Activated B cell treated with CpG ODN at 0.5 μM for 24 hours (primary cell): ENCODE data around the gene NAPG. TPM values are rescaled to one million over a fixed set of nuclear protein-coding genes. Genes with fewer than 3 reads are reported as not detected.

Source experiments
- ATAC-seq: fragments of 200-7000 bp; cut with Tn5 transposase; one replicate; pipeline ENCODE4 v1.10.0; 2021; ENCODE audit warnings: low read depth, mild to moderate bottlenecking, moderate library complexity
- CTCF ChIA-PET: fragments of 350-600 bp; sonication (Branson Sonifier 250); formaldehyde crosslinking; loops from one replicate; lab custom pipeline; 2021; ENCODE audit warnings: antibody characterized with exemption; lab: Charles Lee
- POLR2A ChIA-PET: fragments of 350-600 bp; sonication (Branson Sonifier 250); formaldehyde crosslinking; loops from one replicate; lab custom pipeline; 2021; ENCODE audit warnings: antibody characterized with exemption; lab: Charles Lee
- DNase-seq: peaks from one replicate; pipeline ENCODE4 v3.0.0; 2022
- H3K27ac Mint-ChIP-seq: one replicate; pipeline ENCODE4 v1.8.0; 2020; ENCODE audit warnings: mixed read lengths
- H3K27me3 Mint-ChIP-seq: one replicate; pipeline ENCODE4 v1.8.0; 2021; ENCODE audit warnings: mixed read lengths
- H3K36me3 Mint-ChIP-seq: one replicate; pipeline ENCODE4 v1.8.0; 2021; ENCODE audit warnings: low read depth, mixed read lengths
- H3K4me1 Mint-ChIP-seq: one replicate; pipeline ENCODE4 v1.8.0; 2021; ENCODE audit warnings: mixed read lengths
- H3K4me3 Mint-ChIP-seq: one replicate; pipeline ENCODE4 v1.8.0; 2020; ENCODE audit warnings: mild to moderate bottlenecking, mixed read lengths
- H3K9me3 Mint-ChIP-seq: one replicate; pipeline ENCODE4 v1.8.0; 2020; ENCODE audit warnings: mixed read lengths
- intact Hi-C: fragments of 100-400 bp; cut with micrococcal nuclease; formaldehyde crosslinking; loops from one replicate; pipeline ENCODE4 v1.15.1; 2024
- total RNA-seq: library from RNA; stranded (reverse); gene quantifications from 2 replicates; pipeline ENCODE4 v1.2.3, GENCODE V29; 2022
- TF ChIP-seq, protein P1 (sequence below): fragments of 200-600 bp; IDR thresholded peaks from one replicate; pipeline ENCODE4 v1.8.0; 2022; ENCODE audit warnings: antibody characterized with exemption, mild to moderate bottlenecking

Gene NAPG
- total RNA-seq, 1 donor from 2014 or later, result 33.3 TPM

DNA sequence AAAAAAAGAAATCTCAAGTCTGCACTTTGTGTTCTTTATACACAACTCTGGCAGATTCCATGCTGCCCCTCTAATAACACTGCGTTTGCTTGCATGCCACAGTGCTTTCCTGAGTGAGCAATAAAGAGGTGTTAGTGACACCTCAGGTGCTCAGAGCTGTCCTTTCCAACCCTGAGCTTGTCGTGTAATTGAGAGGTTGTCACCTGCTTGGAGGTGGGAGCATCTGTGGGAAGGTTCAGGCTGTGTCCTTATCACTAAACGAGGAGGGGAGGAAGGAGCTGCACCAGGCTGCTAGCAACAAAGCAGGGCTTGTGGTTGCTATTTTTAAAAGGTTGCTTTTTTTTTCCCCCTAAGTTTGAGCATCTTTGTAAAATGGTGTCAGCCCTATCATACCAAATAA, 39.5 kb upstream of the NAPG start:
- intact Hi-C loops, result loop anchor here (10.0 kb wide), 1 partner anchor 82 kb away; no protein-coding TSS in a partner anchor
- H3K4me3 Mint-ChIP-seq, result no peak overlapping the region
- DNase-seq, result no peak
- peaks cover 54% of the 10 kb centered on the region for H3K4me1 Mint-ChIP-seq
- no peak for ATAC-seq
- no peak overlapping the region for H3K27ac Mint-ChIP-seq
- ChIA-PET CTCF (no interaction called here), POLR2A (no interaction called here)
- TF ChIP-seq, protein P1, sequence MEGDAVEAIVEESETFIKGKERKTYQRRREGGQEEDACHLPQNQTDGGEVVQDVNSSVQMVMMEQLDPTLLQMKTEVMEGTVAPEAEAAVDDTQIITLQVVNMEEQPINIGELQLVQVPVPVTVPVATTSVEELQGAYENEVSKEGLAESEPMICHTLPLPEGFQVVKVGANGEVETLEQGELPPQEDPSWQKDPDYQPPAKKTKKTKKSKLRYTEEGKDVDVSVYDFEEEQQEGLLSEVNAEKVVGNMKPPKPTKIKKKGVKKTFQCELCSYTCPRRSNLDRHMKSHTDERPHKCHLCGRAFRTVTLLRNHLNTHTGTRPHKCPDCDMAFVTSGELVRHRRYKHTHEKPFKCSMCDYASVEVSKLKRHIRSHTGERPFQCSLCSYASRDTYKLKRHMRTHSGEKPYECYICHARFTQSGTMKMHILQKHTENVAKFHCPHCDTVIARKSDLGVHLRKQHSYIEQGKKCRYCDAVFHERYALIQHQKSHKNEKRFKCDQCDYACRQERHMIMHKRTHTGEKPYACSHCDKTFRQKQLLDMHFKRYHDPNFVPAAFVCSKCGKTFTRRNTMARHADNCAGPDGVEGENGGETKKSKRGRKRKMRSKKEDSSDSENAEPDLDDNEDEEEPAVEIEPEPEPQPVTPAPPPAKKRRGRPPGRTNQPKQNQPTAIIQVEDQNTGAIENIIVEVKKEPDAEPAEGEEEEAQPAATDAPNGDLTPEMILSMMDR, result no peak
- no peaks in the 10 kb centered on the region for H3K27me3 Mint-ChIP-seq
- no peaks in the 10 kb centered on the region for H3K36me3 Mint-ChIP-seq
- H3K9me3 Mint-ChIP-seq, result no peaks in the 10 kb centered on the region

DNA sequence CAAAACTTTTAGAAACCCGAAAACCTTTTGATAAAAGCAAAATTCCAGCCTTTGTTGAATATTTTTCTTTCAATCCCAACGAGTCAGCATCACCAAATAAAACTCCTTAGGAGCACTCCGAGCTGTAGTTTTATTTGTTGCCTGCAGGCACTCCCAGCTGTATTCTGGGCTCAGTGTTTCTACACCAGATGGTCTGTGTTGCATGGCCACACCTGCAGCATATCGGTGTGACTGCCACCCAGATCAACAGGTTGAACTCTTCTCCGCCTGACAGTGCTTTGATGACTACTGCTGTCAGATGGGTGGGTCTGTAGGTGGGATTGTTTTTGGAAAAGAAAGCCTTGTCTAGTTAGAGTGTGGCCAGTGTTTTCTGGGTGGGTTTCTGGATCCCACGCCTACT, 38.7 kb upstream of the NAPG start:
- no peak for DNase-seq
- H3K4me3 Mint-ChIP-seq, result no peak overlapping the region
- peak overlapping the region; percentile 18 for H3K27ac Mint-ChIP-seq

DNA sequence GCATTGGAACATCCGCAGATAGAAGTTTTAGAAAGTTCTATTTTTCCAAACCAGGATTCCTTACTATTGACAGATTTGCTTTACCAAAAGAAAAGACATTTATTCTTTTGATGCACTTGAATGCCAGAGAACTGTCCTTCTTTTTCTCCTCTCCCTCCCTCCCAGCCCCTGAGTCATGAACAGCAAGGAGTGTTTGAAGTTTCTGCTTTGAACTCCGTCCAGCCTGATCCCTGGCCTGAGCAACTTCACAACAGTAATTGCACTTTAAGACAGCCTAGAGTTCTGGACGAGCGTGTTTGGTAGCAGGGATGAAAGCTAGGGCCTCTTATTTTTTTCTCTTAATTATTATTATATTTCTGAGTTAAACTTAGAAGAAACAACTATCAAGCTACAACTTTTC, 37.8 kb upstream of the NAPG start:
- Mint-ChIP-seq H3K36me3 (no peaks in the 10 kb centered on the region), H3K27ac (no peak overlapping the region), H3K9me3 (no peaks in the 10 kb centered on the region), H3K27me3 (no peaks in the 10 kb centered on the region), H3K4me1 (peaks cover 38% of the 10 kb centered on the region), H3K4me3 (no peak overlapping the region)
- ChIA-PET POLR2A (no interaction called here), CTCF (no interaction called here)
- ATAC-seq (no peak), DNase-seq (no peak)
- TF ChIP-seq, protein P1, result no peak
- intact Hi-C loops, result loop anchor here (10.0 kb wide), 1 partner anchor 83 kb away; no protein-coding TSS in a partner anchor

More for the DNA sequence above, 38.7 kb upstream of the NAPG start:
- no peak for ATAC-seq
- TF ChIP-seq, protein P1, result no peak
- no peaks in the 10 kb centered on the region for H3K36me3 Mint-ChIP-seq
- intact Hi-C loops, result loop anchor here (10.0 kb wide), 1 partner anchor 82 kb away; no protein-coding TSS in a partner anchor
- H3K9me3 Mint-ChIP-seq, result no peaks in the 10 kb centered on the region
- peaks cover 47% of the 10 kb centered on the region for H3K4me1 Mint-ChIP-seq
- no peaks in the 10 kb centered on the region for H3K27me3 Mint-ChIP-seq
- ChIA-PET POLR2A (no interaction called here), CTCF (no interaction called here)

DNA sequence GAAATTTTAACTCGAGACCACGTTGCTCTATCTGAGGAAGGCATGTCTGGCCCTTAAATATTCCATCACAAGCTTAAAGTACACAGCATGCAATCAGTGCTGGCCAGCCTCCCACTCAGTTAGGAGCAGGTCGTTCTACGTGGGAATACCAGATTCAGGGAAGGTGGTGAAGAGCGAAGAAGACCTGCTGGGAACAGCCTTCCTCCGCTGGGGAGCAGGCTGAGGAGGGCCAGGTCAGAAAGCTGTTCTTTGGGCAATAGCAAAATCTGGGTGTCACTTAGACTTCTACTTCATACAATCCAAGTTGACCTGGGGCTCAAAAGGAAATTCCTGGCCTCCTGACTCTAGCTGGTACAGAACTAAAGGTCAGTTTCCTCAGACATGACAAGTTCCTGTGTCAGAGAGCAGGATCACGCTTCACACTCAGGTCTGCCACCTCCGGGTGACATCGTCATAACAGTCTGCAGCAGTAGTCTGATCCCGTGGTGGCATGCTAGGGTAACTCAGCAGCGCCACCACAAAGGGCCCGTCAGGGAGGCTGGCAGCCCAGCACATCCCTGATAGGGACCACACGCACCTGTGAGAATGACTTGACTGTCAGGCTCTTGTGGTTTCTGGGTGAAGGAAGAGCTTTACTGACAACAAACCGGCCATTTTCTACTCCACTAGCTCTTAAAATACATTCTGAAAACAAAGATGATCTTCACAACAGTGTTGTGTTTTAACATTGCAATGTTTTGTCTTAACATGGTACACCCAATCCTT, 35.2 kb upstream of the NAPG start:
- TF ChIP-seq, protein P1, result no peak
- CTCF ChIA-PET, result interaction anchor here (0.9 to 2.2 kb wide), 7 partner anchors 11 to 519 kb away, joined by 3 to 11 read pairs (median 5); partner anchors contain the start of gene NAPG
- POLR2A ChIA-PET, result no interaction called here
- Mint-ChIP-seq H3K27me3 (no peaks in the 10 kb centered on the region), H3K9me3 (no peaks in the 10 kb centered on the region), H3K4me3 (no peak overlapping the region), H3K4me1 (peaks cover 25% of the 10 kb centered on the region), H3K36me3 (no peaks in the 10 kb centered on the region), H3K27ac (peak overlapping the region; percentile 72)
- ATAC-seq, result peak; percentile 100
- DNase-seq, result peak; percentile 53
- intact Hi-C loops, result loop anchor here (1.0 to 5.0 kb wide), 4 partner anchors 30 to 519 kb away; no protein-coding TSS in a partner anchor

DNA sequence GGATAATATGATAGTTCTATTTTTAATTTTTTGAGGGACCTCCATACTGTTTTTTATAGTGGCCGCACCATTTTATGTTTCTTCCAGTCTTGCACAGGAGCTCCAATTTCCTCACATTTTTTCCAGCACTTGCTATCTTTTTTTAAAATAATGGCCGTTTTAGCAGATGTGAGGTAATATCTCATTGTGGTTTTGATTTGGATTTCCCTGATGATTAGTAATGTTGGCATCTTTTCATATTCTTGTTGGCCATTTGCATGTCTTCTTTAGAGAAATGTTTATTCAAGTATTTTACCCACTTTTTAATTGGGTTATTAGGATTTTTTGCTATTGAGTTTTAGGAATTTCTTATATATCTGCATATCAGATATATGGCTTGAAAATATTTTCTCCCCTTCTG, 29.9 kb upstream of the NAPG start:
- no peak overlapping the region for H3K27ac Mint-ChIP-seq
- POLR2A ChIA-PET, result no interaction called here
- TF ChIP-seq, protein P1, result no peak
- H3K27me3 Mint-ChIP-seq, result peaks cover 2% of the 10 kb centered on the region
- CTCF ChIA-PET, result no interaction called here
- H3K36me3 Mint-ChIP-seq, result no peaks in the 10 kb centered on the region
- no peak overlapping the region for H3K4me3 Mint-ChIP-seq
- peaks cover 2% of the 10 kb centered on the region for H3K4me1 Mint-ChIP-seq
- H3K9me3 Mint-ChIP-seq, result peaks cover 2% of the 10 kb centered on the region
- intact Hi-C loops, result no loop called here
- no peak for ATAC-seq
- DNase-seq, result no peak
